Neural crest cell (in vitro differentiated cells): ENCODE results near the gene GLRX3. TPM values are rescaled to one million over a fixed set of nuclear protein-coding genes. Genes with fewer than 3 reads are reported as not detected.
"Not testable (repeated sequence)": the region's sequence is repeated elsewhere in the genome, so short reads cannot be mapped to it uniquely, and the experiment has no call there.

ENCODE experiments used
- DNase-seq: peaks from one replicate; pipeline ENCODE4 v3.0.0; 2021; ENCODE audit warnings: low read depth, mixed read lengths, low spot score
- H3K27ac Mint-ChIP-seq: one replicate; pipeline ENCODE4 v1.8.0; 2021; ENCODE audit warnings: mild to moderate bottlenecking, mixed read lengths; ENCODE audit not compliant: unreplicated experiment
- H3K27me3 Mint-ChIP-seq: 2 replicates; pipeline ENCODE4 v1.8.0; 2021; ENCODE audit warnings: low read depth, mild to moderate bottlenecking, mixed read lengths
- H3K36me3 Mint-ChIP-seq: 2 replicates; pipeline ENCODE4 v1.8.0; 2021; ENCODE audit warnings: low read depth, mild to moderate bottlenecking, mixed read lengths
- H3K4me1 Mint-ChIP-seq: 2 replicates; pipeline ENCODE4 v1.8.0; 2021; ENCODE audit warnings: mixed read lengths
- H3K4me3 Mint-ChIP-seq: one replicate; pipeline ENCODE4 v1.8.0; 2021; ENCODE audit warnings: mild to moderate bottlenecking, mixed read lengths
- H3K9me3 Mint-ChIP-seq: 2 replicates; pipeline ENCODE4 v1.8.0; 2021; ENCODE audit warnings: mixed read lengths
- total RNA-seq: library from RNA; stranded (reverse); gene quantifications from 2 replicates; pipeline ENCODE4 v1.2.1, GENCODE V29; 2021
- TF ChIP-seq, protein P1 (sequence below): fragments of 200-600 bp; sonication (generic); conservative IDR thresholded peaks from 2 replicates; pipeline ENCODE4 v1.5.0; 2021; ENCODE audit warnings: antibody characterized with exemption, mild to moderate bottlenecking

The GLRX3 gene
- total RNA-seq, 1 donor from 2014 or later, result 124 TPM

- peak; percentile 78 for DNase-seq
- Mint-ChIP-seq H3K4me3 (peak overlapping the region; percentile 98), H3K4me1 (peaks cover 40% of the 10 kb centered on the region), H3K27ac (peak overlapping the region; percentile 70), H3K9me3 (peaks cover 2% of the 10 kb centered on the region), H3K36me3 (no peaks in the 10 kb centered on the region), H3K27me3 (no peaks in the 10 kb centered on the region)
- TF ChIP-seq, protein P1, sequence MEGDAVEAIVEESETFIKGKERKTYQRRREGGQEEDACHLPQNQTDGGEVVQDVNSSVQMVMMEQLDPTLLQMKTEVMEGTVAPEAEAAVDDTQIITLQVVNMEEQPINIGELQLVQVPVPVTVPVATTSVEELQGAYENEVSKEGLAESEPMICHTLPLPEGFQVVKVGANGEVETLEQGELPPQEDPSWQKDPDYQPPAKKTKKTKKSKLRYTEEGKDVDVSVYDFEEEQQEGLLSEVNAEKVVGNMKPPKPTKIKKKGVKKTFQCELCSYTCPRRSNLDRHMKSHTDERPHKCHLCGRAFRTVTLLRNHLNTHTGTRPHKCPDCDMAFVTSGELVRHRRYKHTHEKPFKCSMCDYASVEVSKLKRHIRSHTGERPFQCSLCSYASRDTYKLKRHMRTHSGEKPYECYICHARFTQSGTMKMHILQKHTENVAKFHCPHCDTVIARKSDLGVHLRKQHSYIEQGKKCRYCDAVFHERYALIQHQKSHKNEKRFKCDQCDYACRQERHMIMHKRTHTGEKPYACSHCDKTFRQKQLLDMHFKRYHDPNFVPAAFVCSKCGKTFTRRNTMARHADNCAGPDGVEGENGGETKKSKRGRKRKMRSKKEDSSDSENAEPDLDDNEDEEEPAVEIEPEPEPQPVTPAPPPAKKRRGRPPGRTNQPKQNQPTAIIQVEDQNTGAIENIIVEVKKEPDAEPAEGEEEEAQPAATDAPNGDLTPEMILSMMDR, result peak; percentile 86
These were observed 26.4 kb upstream of the GLRX3 start for GRCh38 chr10:130109796-130110245.

DNA sequence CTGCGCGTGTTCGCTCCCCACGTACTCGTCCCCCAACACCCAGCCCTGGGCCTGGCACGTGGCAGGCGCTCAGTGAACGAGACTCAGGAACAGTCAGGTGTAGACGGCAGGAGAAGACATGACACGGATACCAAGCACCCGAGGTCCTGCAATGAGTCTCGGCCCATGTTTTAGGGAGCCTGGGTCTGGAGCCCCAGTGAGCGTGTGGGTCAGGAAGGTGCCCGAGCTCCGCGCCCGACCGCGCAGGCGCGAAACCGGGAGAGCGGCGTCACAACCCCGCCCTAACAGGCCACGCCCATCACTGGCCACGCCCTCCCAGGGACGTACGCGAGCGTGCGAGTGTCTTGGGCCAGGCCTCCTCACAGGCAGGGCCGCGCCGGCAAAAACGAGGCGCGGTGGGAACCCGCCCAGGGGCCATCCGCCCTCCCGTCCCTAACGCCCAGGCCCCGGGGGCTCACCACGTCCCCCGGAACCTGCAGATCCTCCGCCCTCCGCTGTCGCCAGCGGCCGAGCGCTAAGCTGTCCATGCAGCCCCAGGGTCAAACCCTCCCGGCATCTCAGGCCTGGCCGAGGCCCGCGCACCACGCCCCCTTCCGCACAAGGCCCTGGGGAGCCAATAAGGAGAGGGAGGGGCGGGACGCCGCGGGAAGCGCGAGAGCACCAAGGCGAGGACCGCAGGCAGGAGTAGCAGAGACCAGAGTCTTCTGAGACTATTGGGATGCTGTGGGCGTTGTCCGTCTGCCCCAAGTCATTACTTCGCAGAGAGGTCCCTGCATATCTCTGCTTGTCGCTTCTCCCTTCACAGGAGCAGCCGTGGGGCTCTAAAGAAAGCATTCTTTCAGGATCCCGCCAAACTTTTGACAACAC is 25.7 kb upstream of the GLRX3 start, which contains the start of gene C10orf143:
Gene C10orf143, minus strand, starts transcription at position 585 of the 867 bp plus-strand sequence. Its CDS starts 58 bp downstream, at position 527.
- DNase-seq, result peak; percentile 98
- H3K36me3 Mint-ChIP-seq, result no peaks in the 10 kb centered on the region
- H3K4me3 Mint-ChIP-seq, result peak within 1 kb of the TSS; percentile 98
- H3K9me3 Mint-ChIP-seq, result peaks cover 2% of the 10 kb centered on the region
- H3K27me3 Mint-ChIP-seq, result no peaks in the 10 kb centered on the region
- TF ChIP-seq, protein P1, result no peak
- H3K4me1 Mint-ChIP-seq, result peaks cover 40% of the 10 kb centered on the region
- H3K27ac Mint-ChIP-seq, result peak within 1 kb of the TSS; percentile 100

GRCh38 chr10:130111113-130111851 is 24.9 kb upstream of the GLRX3 start:
- Mint-ChIP-seq H3K27me3 (no peaks in the 10 kb centered on the region), H3K9me3 (peaks cover 4% of the 10 kb centered on the region), H3K36me3 (peaks cover 2% of the 10 kb centered on the region), H3K4me3 (peak overlapping the region; percentile 98), H3K27ac (peak overlapping the region; percentile 100), H3K4me1 (peaks cover 36% of the 10 kb centered on the region)
- TF ChIP-seq, protein P1, result no peak
- peak; percentile 86 for DNase-seq

DNA sequence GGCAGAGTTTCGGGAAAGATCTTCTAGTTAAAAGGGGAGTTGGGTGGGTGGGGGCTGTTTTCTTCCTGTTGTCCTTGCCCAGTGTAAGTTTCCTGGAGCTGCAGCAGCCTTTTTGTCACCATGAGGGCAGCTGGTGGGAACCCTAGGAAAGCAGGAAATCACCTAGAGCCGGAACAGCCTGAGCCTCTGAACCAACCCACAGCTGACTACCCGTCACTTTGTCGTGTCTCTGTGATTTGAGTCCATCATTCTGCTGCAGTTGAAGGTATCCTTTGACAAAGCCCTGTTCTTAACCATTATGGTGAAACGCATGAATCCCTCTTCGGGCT is 24.4 kb upstream of the GLRX3 start:
- TF ChIP-seq, protein P1, result no peak
- H3K9me3 Mint-ChIP-seq, result peaks cover 6% of the 10 kb centered on the region
- H3K36me3 Mint-ChIP-seq, result peaks cover 4% of the 10 kb centered on the region
- no peak for DNase-seq
- peaks cover 36% of the 10 kb centered on the region for H3K4me1 Mint-ChIP-seq
- H3K27ac Mint-ChIP-seq, result no peak overlapping the region
- no peaks in the 10 kb centered on the region for H3K27me3 Mint-ChIP-seq
- H3K4me3 Mint-ChIP-seq, result peak overlapping the region; percentile 98

DNA sequence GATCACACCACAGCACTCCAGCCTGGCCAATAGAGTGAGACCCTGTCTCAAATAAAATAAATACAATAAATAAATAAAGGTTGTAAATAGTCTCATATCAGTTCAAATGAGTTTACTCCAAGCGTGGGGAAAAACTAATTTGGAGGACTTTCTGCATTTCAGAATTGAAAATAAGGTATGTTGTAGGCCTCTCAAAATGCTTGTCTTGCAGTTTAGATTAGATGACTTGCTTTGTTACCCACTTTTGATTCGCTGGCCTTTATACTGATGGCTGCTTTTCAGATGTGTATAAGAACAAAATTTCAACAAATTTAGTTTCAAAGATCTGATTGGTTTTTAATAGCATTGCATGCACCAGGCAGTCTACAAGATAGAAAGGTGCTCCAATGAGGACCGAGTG is 23.4 kb upstream of the GLRX3 start:
- H3K4me1 Mint-ChIP-seq, result peaks cover 36% of the 10 kb centered on the region
- H3K9me3 Mint-ChIP-seq, result peaks cover 8% of the 10 kb centered on the region
- TF ChIP-seq, protein P1, result no peak
- peaks cover 7% of the 10 kb centered on the region for H3K36me3 Mint-ChIP-seq
- H3K4me3 Mint-ChIP-seq, result peak overlapping the region; percentile 3
- no peak for DNase-seq
- no peak overlapping the region for H3K27ac Mint-ChIP-seq
- H3K27me3 Mint-ChIP-seq, result no peaks in the 10 kb centered on the region

DNA sequence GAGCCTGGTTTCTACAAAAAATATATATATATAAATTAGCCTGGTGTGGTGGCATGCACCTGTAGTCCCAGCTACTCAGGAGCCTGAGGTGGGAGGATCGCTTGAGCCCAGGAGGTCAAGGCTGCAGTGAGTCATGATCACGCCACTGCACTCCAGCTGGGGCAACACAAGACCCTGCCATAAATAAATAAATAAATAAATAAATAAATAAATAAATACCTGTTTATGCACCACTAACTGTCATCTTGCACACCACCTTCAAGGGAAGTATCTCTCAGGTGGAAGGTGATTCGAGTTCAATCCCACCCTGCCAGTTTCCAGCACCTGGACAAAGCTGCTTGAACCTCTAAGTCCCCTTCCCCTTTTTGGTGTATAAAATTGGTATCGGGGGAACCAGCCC is 19.2 kb upstream of the GLRX3 start:
- H3K4me3 Mint-ChIP-seq, H3K4me1 Mint-ChIP-seq, H3K9me3 Mint-ChIP-seq, H3K36me3 Mint-ChIP-seq, H3K27ac Mint-ChIP-seq, DNase-seq, H3K27me3 Mint-ChIP-seq: not testable (repeated sequence)

DNA sequence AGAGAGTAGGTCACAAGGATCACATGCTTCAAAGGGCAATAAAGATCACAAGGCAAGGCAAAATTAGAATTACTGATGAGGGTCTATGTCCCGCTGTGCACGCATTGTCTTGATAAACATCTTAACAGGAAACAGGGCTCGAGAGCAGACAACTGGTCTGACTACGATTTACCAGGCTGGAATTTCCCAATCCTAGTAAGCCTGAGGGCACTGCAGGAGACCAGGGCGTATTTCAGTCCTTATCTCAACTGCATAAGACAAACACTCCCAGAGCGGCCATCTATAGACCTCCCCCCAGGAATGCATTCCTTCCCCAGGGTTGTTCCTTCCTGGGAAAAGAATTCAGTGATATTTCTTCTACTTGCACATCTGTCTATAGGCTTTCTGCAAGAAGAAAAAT is 18.7 kb upstream of the GLRX3 start:
- H3K27ac Mint-ChIP-seq, H3K36me3 Mint-ChIP-seq, H3K4me1 Mint-ChIP-seq, H3K4me3 Mint-ChIP-seq, H3K9me3 Mint-ChIP-seq, H3K27me3 Mint-ChIP-seq, DNase-seq: not testable (repeated sequence)
